HG03575 (cell line): Measurements from ENCODE around the gene TMEM45B.

Experiments
- ATAC-seq: cut with Tn5 transposase; IDR thresholded peaks from one replicate; pipeline ENCODE4 v1.9.1; 2021; ENCODE audit not compliant: unreplicated experiment, insufficient number of reproducible peaks, low FRiP score; ENCODE audit errors: extremely low read depth

Gene TMEM45B

DNA sequence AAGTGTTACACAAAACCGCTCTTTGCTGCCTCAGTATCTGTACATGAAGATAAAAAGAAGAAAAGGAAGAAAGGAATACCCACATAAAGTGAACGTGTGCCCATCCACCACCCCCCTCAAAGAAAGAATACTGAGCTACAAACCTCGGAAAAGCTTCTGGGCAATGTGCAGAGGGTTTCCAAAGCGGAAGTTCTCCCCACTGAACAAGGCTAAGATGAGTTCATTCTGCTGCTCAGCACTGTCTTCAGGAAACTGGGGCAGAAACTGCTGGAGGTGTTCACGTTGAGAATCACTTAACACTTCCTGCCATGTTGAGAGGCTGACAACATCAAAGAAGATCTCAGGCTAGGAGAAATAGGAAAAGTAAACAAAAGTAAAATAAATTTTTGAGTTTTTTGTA, 72.8 kb downstream of the TMEM45B start:
- no peak for ATAC-seq

DNA sequence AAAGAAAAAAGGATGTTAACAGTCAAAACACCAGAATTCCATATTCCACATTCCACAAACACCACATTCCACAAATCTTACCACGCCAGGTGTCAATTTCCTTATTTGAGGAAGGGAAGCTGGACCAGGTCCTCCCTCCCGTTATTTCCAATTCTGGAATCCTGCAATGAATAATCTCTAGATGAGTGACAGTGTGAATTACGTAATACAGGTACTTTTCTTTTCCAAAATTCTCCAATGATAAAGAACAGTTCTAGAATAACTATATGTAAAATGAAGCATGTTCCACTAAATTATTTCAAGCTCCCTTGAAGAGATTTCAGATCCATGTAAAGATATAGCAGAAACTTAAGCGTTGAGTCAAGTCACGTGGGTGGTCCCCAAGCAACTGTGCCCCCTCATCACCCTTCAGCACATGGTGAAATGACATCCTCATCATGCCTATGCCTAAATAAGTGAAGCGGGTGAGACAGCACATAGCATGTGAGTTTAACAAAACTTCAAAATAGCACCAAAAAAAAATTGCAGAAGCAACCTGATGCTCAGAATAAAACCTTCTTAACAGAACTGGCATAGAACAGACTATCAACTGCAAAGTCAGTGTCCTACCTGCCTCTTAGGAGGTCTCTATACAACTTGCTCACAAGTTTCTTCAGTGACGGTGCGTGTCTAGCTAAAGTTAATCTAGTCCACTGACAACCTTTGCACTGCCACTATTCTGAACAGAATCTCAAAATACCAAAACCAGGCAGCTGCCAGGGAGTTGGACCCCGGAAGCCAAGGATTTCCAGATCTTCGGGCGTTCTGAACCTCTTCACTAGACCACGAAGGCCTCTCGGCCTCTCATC, 78.9 kb downstream of the TMEM45B start:
- ATAC-seq, result peak; percentile 16

DNA sequence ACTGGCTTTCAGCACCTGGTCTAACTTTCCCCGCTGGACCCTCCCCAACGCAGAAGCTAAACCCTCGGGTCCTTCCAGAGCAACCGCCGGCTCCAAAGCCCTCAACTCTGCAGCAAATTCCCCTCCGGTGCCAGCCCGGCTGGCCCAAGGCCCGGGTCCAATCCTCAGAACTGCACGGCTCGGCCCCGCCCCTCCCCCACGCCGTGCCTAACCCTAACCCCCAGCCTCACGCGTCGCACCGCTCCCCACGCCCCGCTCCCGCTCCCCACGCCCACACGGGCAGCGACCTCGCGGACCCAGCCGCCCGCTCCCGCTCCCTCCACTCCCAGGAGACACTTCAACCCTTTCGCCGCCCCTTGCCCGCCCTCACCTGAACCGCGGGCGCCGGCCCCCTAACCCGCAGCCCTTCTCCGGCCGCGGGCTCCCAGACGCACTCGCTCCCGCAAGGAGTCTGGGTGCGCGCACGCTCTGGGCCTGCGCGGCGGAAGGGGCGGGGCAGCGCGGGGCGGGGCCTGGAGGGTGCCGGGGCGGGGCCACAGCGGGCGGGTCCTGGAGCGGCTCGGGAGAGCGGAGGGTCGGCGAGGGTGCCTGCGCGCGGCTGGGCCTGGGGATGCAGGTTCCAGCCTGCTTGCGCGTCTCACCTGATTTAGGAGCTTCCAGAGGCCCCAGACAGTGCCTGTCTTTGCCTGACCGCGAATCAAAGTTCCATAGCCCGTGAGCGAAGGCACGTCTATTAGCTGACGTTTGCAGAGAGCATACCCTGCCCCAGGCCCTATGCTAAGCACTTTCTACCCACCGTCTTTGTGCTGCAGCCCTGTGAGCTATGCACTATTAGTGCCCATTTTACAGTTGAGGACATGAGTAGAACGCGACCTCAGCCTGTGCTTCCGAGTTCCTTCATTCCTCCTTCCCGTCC, 79.7 kb downstream of the TMEM45B start, which contains the start of gene NFRKB:
Gene NFRKB, minus strand, starts transcription at position 453 of the 916 bp plus-strand sequence. CDS start 2,729 bp downstream, outside the sequence.
- ATAC-seq, result peak; percentile 37

DNA sequence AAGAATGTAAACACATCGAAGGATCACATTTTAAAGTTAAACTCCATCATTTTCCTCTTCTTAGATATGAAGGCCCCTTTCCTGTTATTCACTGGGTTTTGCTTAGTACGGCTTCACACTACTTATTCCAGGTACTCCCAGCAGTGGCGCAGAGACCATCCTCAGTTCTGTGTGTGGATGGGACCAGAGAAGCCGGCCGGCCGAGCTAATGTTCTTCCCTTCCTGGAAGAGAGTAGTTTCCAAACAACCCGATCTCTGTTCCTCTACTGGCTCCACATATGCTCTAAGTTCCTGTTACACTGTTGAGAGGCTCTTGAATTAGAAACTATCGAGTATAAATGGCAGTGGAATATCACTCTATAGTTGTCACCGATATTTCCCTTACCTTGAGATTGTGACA, 80.4 kb downstream of the TMEM45B start:
- no peak for ATAC-seq

DNA sequence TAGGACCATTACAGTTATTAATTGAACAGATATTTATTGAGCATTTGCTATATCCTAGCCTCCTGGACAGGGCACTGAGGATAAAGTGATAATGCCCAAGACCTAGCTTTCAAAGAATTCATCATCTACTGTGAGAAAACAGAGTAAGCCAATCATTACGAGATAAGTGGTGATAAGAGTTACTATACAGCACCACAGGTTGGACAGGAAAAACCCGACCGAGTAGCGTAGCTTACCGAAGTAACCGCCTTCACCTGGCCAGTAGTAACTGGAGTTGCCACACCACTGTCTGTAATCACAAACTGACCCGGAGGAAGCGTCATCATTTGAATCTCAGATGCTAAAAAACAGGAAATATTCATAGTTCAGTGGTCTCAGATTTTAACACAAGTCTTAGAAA, 89.8 kb downstream of the TMEM45B start:
- no peak for ATAC-seq
